Measurements from ENCODE around the gene MX1.

DNA sequence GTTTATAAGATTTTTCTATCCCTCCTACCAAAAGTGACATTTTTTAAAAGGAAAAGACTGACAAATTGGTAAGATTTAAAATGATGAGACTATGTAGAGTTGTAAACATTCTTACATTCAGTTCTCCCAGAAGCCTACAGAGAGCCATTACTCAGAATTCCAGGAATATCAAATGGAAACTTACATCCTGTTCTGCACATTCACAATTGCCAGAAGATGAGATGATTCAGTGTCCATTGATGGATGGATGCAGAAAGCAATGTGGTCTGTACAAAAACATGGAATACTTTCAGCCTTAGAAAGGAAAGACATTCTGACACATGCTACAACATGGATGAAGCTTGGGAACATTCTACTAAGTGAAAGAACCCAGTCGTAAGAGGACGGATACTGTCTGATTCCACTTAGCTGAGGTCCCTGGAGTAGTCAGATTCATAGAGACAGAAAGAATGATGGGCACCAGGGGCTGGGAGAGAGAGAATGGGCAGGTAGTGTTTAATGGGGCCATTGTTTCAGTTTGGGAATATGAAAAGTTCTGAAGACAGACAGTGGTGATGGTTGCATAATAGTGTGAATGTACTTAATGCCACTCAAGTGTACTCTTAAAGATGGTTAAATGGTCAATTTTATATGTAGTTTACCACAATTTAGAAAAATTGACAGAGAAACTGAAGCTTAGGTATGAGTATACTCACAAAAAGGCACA, 16.6 kb downstream of the MX1 start:
- TF ChIP-seq POLR2AphosphoS5 (IDR thresholded peaks at IDR 0.05; ENCODE audit: low read depth), result no peak
- no peak for TF ChIP-seq CTCF (IDR thresholded peaks at IDR 0.05; ENCODE audit: insufficient read depth, low read length)
- TF ChIP-seq REST (IDR thresholded peaks at IDR 0.05; ENCODE audit: insufficient replicate concordance, low read depth), result no peak
- TF ChIP-seq SPI1 (IDR thresholded peaks at IDR 0.05; ENCODE audit: borderline replicate concordance, low read depth), result no peak
- no peak for TF ChIP-seq GABPA (IDR thresholded peaks at IDR 0.05; ENCODE audit: low read depth)
